Calu3 (cell line): ENCODE results near the gene METTL23. TPM values are rescaled to one million over a fixed set of nuclear protein-coding genes. Genes with fewer than 3 reads are reported as not detected.

Experiments
- BruUV-seq: library from RNA; stranded (reverse); fragments of 400-500 nt; replicated peaks from 2 replicates; lab custom pipeline; 2021; lab: Mats Ljungman, UMichigan
- CTCF ChIA-PET: fragments of 300-600 bp; sonication (Branson Sonifier 250); formaldehyde crosslinking; loops from one replicate; lab custom pipeline; 2022; ENCODE audit warnings: antibody characterized with exemption; lab: Charles Lee
- DNase-seq: peaks from one replicate; pipeline ENCODE4 v3.0.0; 2022
- H3K27ac Mint-ChIP-seq: one replicate; pipeline ENCODE4 v1.8.0; 2022; ENCODE audit warnings: mixed read lengths; ENCODE audit not compliant: unreplicated experiment
- H3K27me3 Mint-ChIP-seq: one replicate; pipeline ENCODE4 v1.8.0; 2022; ENCODE audit warnings: mixed read lengths; ENCODE audit not compliant: unreplicated experiment
- H3K36me3 Mint-ChIP-seq: one replicate; pipeline ENCODE4 v1.8.0; 2022; ENCODE audit warnings: mild to moderate bottlenecking, moderate library complexity, mixed read lengths; ENCODE audit not compliant: insufficient read depth, unreplicated experiment
- H3K4me1 Mint-ChIP-seq: one replicate; pipeline ENCODE4 v1.8.0; 2022; ENCODE audit warnings: mild to moderate bottlenecking, low read depth, mixed read lengths; ENCODE audit not compliant: unreplicated experiment
- H3K4me3 Mint-ChIP-seq: one replicate; pipeline ENCODE4 v1.8.0; 2022; ENCODE audit warnings: mild to moderate bottlenecking, low read depth, moderate library complexity, mixed read lengths; ENCODE audit not compliant: unreplicated experiment
- H3K9me3 Mint-ChIP-seq: one replicate; pipeline ENCODE4 v1.8.0; 2022; ENCODE audit warnings: low read depth, mixed read lengths; ENCODE audit not compliant: unreplicated experiment
- intact Hi-C: fragments of 100-400 bp; cut with micrococcal nuclease; formaldehyde crosslinking; loops from one replicate; pipeline ENCODE4 v1.10.0; 2022; ENCODE audit not compliant: unreplicated experiment
- total RNA-seq: library from RNA; stranded (reverse); gene quantifications from 2 replicates; pipeline ENCODE4 v1.2.3, GENCODE V29; 2022
- TF ChIP-seq, protein P1 (sequence below): fragments of 200-600 bp; IDR thresholded peaks from one replicate; pipeline ENCODE4 v1.8.0; 2022; ENCODE audit warnings: antibody characterized with exemption; ENCODE audit not compliant: unreplicated experiment

METTL23 gene
- total RNA-seq, 1 experiment from 2014 or later = 58.1 TPM

DNA sequence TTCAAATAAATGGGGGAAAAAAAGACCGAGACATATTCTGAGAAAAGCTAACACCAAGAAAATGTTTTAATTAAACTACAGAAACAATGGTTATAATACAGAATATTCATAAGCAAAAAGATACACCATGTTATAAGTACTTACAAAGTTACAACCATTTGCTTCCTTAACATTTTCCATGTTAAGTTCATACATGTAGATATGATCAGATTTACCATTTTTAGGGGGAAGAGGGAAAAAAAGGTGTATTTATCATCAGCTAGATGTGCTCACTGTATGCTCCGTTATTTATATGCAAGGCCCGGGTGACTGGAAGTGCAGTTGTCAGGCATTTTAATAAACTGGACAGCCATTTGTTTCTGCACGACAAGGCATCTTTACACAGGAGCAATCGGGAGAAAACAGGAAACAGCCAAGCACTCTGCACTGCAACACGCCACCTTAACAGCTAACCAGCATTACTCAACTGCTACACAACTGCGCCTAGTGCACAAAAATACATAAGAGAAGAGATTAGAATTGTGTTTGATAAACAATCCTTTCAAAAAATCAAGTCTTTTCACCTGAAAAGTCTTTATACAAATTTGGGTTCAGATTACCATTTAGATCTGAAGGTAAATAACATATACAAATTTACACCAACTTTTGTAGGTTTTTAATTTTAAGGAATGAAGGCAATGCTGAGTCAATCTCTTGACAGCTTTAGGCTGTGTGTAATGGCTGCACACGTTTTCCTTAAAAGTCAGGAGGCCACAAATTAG lies 7.6 kb downstream of the METTL23 start:
- H3K27me3 Mint-ChIP-seq = no peaks in the 10 kb centered on the region
- H3K4me3 Mint-ChIP-seq = peak overlapping the region; percentile 93
- no peak for DNase-seq
- peaks cover 24% of the 10 kb centered on the region for H3K4me1 Mint-ChIP-seq
- CTCF ChIA-PET = no interaction called here
- H3K27ac Mint-ChIP-seq = peak overlapping the region; percentile 97
- H3K9me3 Mint-ChIP-seq = no peaks in the 10 kb centered on the region
- TF ChIP-seq, protein P1, sequence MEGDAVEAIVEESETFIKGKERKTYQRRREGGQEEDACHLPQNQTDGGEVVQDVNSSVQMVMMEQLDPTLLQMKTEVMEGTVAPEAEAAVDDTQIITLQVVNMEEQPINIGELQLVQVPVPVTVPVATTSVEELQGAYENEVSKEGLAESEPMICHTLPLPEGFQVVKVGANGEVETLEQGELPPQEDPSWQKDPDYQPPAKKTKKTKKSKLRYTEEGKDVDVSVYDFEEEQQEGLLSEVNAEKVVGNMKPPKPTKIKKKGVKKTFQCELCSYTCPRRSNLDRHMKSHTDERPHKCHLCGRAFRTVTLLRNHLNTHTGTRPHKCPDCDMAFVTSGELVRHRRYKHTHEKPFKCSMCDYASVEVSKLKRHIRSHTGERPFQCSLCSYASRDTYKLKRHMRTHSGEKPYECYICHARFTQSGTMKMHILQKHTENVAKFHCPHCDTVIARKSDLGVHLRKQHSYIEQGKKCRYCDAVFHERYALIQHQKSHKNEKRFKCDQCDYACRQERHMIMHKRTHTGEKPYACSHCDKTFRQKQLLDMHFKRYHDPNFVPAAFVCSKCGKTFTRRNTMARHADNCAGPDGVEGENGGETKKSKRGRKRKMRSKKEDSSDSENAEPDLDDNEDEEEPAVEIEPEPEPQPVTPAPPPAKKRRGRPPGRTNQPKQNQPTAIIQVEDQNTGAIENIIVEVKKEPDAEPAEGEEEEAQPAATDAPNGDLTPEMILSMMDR = no peak
- intact Hi-C loops = no loop called here
- H3K36me3 Mint-ChIP-seq = peaks cover 93% of the 10 kb centered on the region
- no TSS peak for BruUV-seq

DNA sequence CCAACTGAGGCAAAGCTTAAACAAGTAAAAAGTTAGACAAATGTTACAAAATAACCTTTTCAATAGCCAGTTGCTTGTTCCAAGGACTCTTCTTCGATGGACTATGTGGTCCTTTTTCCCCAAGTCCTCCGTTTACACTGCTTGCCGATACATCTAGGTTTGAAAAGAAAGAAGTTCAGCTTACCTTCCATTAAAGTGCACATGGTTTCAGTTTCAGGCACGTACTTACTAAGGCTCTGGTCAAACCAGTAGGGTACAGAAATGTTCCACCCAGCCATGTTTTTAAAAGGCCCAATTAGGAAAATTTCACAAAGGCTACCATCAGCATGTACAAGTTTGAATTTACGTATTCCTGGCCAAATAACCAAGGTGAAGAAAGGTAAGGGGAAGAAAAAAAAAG lies 8.4 kb downstream of the METTL23 start:
- peak overlapping the region; percentile 93 for H3K4me3 Mint-ChIP-seq
- DNase-seq = no peak
- no TSS peak for BruUV-seq
- H3K4me1 Mint-ChIP-seq = peaks cover 24% of the 10 kb centered on the region
- CTCF ChIA-PET = no interaction called here
- peaks cover 86% of the 10 kb centered on the region for H3K36me3 Mint-ChIP-seq
- intact Hi-C loops = no loop called here
- H3K27ac Mint-ChIP-seq = peak overlapping the region; percentile 97
- H3K27me3 Mint-ChIP-seq = no peaks in the 10 kb centered on the region
- TF ChIP-seq, protein P1 = no peak
- no peaks in the 10 kb centered on the region for H3K9me3 Mint-ChIP-seq

DNA sequence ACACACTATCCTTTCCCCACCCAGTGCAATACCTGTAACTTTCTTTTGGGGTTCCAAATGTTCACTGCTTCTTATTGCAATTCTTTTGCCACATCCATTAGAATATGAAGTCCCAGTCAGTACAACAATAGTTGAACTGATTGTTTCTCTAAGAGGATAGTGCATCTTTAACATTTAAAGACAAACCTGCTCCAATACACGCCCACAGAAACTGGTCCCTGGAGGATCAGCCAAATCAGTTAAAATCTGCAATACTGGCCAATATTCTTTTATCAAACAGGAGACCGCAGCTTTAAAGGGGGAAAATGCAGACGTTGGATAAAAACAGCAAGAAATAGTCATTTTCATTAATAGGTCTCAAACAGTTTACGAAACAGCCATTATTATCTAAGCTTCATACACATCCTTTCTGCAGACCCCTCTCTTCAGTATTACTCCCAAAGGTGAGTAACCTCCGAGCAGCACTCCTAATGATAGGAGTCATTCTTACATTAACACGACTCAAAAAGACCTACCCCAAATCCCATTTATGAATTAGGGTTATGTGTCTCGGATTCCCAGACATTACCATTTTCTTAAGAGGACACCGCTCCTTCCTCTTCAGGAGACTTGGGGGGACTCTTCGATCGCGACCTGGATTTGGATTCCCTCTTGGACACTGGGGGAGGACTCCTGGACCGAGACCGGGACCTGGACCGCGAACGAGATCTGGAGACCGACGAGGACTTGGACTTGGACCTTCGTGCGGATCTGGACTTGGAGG lies 9.1 kb downstream of the METTL23 start:
- intact Hi-C loops = no loop called here
- TF ChIP-seq, protein P1 = no peak
- Mint-ChIP-seq H3K36me3 (peaks cover 79% of the 10 kb centered on the region), H3K9me3 (no peaks in the 10 kb centered on the region), H3K4me3 (peak overlapping the region; percentile 93), H3K27me3 (no peaks in the 10 kb centered on the region), H3K27ac (peak overlapping the region; percentile 97), H3K4me1 (peaks cover 24% of the 10 kb centered on the region)
- no peak for DNase-seq
- CTCF ChIA-PET = no interaction called here
- BruUV-seq = TSS peak; percentile 54

DNA sequence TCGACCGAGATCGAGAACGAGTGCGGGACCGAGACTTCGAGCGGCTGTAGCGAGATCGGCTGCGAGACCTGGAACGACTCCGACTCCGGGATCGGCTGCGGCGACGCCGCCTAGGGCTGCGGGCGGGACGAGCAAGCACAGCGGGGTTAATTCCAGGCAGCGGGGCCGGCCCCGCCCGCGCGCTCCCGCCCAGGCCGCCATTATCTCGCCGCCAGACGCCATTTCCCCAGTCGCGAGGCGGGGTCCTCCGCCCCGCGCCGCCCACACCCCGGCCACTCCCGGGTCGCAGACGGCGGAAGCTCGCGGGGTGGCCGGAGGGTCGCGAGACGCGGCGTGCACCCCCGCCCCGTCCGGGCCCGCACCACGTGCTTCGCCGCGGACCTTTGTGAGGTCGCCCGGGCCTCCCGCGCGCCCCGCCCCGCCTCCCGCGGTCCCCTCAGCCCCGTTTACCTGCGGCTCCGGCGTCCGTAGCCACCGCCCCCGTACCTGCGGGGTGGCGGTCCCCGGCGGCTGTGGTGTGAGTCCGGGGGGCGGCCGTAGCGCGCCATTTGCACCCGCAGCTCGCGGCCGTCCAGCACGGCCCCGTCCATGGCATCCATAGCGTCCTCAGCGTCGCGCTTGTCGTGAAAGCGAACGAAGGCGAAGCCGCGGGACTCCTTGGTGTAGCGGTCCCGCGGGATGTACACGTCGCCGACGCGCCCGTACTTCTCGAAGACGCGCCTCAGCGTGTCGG lies 9.9 kb downstream of the METTL23 start:
- Mint-ChIP-seq H3K9me3 (no peaks in the 10 kb centered on the region), H3K36me3 (peaks cover 74% of the 10 kb centered on the region), H3K27ac (peak overlapping the region; percentile 97), H3K4me1 (peaks cover 24% of the 10 kb centered on the region), H3K27me3 (no peaks in the 10 kb centered on the region), H3K4me3 (peak overlapping the region; percentile 93)
- DNase-seq = peak; percentile 68
- TF ChIP-seq, protein P1 = no peak
- no TSS peak for BruUV-seq
- intact Hi-C loops = no loop called here
- CTCF ChIA-PET = no interaction called here
